Brain pericyte (primary cell): ENCODE results near the gene OR52A5.

ENCODE experiments used
- DNase-seq: peaks from one replicate; pipeline ENCODE4 v3.0.0-alpha.2; 2012; ENCODE audit warnings: low read depth, low spot score

OR52A5 gene

GRCh38 chr11:5115339-5115738 lies 22.8 kb downstream of the OR52A5 start:
- no peak for DNase-seq

DNA sequence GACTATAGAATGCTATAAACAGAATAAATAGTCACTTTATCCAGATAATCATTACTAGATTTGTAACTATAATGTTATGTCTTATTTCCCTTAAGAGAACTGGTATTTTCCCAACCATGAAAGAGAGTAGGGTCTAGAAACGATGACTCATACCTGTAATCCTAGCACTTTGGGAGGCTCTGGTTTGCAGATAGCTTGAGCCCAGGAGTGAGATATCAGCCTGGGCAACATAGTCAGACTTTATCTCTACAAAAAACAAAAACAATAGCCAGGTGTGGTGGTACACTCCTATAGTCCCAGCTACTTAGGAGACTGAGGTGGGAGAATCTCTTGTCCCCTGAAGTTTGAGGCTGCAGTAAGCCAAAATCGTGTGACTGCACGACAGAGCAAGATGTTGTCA lies 30.9 kb downstream of the OR52A5 start:
- DNase-seq = no peak

- no peak for DNase-seq
Observed at GRCh38 chr11:5103066-5103465, 35.1 kb downstream of the OR52A5 start.

- no peak for DNase-seq
Observed at GRCh38 chr11:5102246-5102645, 35.9 kb downstream of the OR52A5 start.

DNA sequence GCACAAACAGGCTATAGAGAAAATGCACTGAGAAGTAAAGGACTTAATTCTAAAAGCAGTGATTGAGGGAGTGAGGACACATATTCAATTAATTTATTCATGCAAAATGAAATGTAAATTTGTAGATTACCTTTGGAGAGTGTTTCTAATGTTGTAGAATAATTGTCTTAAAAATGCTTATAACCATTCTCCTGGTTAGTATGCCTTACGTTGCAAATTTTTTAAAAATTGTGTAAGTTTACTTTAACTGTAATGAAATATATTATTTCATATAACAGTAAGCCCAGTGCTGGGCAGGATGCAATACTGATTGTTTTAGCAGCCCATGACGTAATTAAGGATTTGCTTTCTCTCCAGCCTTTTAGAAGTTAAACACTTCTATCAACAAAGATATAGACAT lies 42.1 kb downstream of the OR52A5 start:
- DNase-seq = no peak

DNA sequence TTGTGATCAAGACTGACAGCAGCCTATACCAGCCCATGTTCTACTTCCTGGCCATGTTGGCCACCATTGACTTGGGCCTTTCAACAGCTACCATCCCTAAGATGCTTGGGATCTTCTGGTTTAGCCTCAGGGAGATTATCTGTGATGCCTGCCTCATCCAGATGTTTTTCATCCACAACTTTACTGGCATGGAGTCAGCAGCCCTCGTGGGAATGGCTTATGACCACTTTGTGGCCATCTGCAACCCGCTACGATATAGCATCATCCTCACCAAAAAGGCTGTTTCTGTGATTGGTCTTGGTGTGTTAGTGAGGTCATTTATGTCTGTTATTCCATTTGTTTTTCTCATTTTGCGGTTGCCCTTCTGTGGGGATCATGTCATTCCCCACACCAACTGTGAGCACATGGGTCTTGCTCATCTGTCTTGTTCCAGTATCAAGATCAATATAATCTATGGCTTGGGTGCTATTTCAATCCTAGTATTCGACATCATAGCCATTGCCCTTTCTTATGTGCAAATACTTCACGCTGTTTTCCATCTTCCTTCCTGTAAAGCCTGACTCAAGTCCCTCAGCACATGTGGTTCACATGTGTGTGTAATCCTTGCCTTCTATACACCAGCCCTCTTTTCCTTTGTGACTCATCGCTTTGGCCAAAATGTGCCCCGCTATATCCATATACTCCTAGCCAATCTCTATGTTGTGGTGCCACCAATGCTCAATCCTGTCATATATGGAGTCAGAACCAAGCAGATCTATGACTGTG lies 45.2 kb downstream of the OR52A5 start:
- no peak for DNase-seq

DNA sequence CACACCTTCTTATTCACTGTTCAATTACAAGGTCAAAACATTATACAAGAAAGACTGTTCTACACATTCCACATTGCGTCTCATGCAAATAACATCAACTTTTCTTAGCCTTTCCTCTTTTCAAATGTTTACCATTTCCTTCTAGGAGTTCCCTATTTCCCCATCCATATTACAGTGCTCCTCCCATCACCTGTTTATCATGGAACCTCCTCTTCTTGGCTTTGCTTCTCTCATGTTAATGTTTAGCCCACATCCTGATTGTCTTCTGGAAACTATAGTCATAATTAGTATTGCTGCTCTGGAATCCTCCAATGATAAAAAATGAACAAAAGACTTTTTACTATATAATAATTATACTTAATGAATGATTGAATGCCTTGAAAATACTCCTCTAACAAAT lies 47.5 kb downstream of the OR52A5 start:
- no peak for DNase-seq

DNA sequence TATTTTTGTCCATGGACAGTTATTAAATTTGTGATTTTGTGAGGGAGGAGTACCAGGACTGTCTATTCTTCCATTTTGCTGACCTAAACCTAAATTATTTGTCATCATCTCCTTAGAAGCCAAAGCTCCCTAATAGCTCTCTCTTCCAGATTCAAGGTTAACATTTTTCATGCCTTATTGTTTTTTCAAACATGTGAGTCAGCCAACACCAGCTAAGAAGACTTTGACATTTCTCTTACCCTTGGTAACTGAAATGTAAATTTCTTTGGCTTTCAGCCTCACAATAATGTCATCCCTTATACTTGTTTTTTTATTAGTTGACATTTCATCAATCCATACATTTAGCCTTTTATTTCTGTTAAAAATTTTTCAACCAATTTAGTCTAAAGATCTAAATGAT lies 49.6 kb downstream of the OR52A5 start:
- DNase-seq = no peak

DNA sequence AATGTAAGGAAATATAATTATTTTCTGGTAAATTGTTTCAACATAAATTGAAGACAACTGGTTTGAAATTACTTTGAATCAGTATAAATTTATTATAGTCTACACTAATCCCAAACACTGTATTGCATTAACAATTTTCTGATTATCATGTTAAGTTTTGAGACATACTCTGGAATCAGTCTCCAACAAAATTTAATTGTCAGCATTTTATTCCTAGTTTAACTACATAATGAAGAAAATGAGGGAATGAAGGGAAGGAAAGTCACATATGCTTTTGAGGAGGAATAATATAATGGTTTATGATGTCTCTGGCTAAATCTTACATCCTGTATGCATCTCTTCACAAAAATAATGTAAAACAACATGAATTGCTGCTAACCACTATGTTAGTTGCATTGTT lies 54.6 kb downstream of the OR52A5 start:
- DNase-seq = no peak

GRCh38 chr11:5081405-5081804 lies 56.8 kb downstream of the OR52A5 start:
- no peak for DNase-seq
